GM23248 (cell line): Measurements from ENCODE around the gene TRMU.
"Not testable (repeated sequence)": the region's sequence is repeated elsewhere in the genome, so short reads cannot be mapped to it uniquely, and the experiment has no call there.

Experiments
- EZH2 ChIP-seq: fragments of 200-600 bp; sonication (generic); IDR thresholded peaks from 2 replicates; pipeline ENCODE4 v1.6.1; 2018; ENCODE audit warnings: antibody characterized with exemption, mild to moderate bottlenecking; ENCODE audit not compliant: insufficient read depth, poor library complexity, severe bottlenecking
- EZH2phosphoT487 ChIP-seq: fragments of 200-600 bp; sonication (generic); IDR thresholded peaks from 2 replicates; pipeline ENCODE4 v1.6.1; 2018; ENCODE audit warnings: antibody characterized with exemption, moderate library complexity, mild to moderate bottlenecking, low read depth; ENCODE audit not compliant: insufficient read depth

DNA sequence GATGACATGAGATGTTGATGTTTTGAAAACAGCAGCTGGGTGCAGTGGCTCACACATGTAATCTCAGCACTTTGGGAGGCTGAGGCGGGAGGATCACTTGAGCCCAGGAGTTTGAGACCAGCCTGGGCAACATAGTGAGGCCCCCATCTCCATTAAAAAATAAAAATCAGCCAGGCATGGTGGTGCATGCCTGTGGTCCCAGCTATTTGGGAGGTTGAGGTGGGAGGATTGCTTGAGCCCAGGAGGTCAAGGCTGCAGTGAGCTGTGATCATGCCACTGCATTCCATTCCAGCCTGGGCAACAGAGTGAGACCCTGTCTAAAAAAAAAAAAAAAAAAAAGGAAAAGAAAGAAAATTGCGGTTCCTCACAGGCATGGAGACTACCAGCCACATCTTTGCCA, 22.7 kb upstream of the TRMU start:
- TF ChIP-seq EZH2phosphoT487, EZH2: not testable (repeated sequence)
